NCI-H524 treated with DMSO at 0.1 percent for 48 hours (cell line): ENCODE data around the gene CALR.
"Not testable (repeated sequence)": the region's sequence is repeated elsewhere in the genome, so short reads cannot be mapped to it uniquely, and the experiment has no call there.

ENCODE experiments used
- DNase-seq: peaks from one replicate; lab custom pipeline; 2025; lab: John Stamatoyannopoulos, UW

CALR gene

DNA sequence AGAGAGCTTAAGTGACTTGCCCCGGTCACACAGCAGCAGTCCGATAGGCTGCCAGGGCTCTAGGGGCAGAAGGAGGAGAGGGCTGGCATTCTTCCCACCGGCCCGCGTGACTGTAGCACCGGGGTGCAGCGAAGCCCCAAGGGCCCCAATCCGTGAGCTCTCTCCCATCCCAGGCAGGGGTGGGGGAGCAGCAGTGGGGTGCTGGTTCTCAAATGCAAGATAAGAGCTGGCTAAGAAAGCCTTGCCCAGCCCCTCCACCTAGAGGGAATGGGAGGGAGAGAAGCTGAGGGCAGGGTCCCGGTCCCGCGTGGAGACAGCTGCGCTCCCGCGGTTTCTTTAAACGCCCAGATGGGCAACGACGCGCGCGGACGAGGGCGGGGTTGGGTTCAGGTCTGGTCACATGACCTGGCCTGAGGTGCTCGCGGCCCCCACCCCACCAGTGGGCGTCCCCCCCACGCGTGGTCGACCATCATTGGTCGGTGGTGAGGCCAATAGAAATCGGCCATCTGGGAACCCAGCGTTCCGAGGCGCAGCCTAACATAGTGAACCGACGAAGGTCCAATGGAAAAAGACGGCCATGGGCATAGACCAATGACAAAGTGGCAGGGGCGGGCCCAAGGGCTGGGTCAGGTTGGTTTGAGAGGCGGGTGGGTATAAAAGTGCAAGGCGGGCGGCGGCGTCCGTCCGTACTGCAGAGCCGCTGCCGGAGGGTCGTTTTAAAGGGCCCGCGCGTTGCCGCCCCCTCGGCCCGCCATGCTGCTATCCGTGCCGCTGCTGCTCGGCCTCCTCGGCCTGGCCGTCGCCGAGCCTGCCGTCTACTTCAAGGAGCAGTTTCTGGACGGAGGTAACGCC lies at the start of gene CALR:
CALR (plus strand) TSS at position 683 of the 852 bp plus-strand sequence; CDS start at position 754, 71 bp downstream.
- DNase-seq, result peak; percentile 97

DNA sequence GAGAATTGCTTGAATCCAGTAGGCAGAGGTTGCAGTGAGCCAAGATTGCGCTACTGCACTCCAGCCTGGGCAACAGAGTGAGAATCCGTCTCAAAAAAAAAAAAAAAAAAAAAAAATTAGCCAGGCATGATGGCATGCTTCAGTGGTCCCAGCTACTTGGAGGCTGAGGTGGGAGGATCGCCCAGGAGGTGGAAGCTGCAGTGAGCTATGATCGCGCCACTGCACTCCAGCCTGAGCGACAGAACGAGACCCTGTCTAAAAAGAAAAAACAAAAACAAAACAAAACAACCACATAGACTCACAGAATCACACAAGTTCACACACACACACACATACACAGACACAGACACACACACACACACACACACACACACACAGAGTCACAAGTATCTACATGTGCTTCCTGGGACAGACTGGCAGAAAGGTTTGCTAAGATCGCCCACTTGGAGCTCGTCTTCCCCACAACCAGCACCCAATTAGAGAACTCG lies 48.1 kb upstream of the CALR start:
- DNase-seq, result not testable (repeated sequence)

DNA sequence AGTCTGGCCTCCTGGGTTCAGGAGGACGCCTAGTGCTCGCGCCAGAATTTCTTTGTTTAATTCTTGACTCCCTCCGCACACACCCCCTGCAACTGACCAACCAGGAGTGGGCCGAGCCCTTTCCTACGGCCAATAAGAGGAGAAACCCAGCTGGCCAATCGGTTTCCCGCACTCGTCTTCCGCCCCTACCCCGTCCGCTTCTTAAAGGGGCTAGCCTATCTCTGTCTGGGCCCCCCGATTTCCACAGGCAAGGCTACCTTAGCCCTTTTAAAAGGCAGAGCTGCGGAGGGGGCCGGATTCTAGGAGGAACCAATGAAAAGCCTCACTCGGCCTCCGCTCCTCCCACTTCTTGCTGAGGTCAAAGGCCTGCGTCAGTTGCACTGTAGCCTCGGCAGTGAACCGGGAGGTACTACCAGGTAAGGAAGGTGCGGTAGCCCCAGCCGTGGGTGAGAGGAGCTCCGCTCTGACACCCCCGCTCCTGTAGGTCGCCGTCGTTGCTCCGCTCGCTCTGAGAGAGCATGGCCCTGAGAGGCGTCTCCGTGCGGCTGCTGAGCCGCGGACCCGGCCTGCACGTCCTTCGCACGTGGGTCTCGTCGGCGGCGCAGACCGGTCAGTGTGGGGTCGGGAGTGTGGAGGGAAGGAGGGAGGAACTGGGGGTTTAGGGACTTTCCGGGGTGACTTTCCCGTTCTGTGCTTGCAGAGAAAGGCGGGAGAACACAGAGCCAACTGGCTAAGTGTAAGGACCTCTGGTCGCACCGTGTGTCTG lies 47.4 kb upstream of the CALR start, which contains the start of gene GCDH:
GCDH (plus strand) TSS at position 374 of the 766 bp plus-strand sequence; CDS start at position 519, 145 bp downstream.
- peak; percentile 99 for DNase-seq

DNA sequence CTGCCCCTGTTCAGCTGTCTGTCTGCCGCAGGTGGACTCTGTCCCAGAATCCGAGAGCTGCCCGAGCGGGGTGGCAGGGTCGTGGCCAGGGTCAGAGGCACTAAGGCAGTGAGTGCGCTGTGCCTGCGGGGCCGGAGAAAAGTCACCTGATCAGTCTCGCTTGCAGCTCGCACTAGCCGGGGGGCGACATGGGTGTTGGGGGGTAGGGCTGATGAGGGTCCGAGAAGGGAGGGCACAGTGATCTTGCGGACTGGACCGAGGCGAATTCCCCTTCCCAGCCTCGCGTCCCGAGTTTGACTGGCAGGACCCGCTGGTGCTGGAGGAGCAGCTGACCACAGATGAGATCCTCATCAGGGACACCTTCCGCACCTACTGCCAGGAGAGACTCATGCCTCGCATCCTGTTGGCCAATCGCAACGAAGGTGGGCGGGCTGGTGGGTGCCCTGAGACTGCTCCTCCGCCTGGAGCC lies 46.8 kb upstream of the CALR start:
- no peak for DNase-seq

DNA sequence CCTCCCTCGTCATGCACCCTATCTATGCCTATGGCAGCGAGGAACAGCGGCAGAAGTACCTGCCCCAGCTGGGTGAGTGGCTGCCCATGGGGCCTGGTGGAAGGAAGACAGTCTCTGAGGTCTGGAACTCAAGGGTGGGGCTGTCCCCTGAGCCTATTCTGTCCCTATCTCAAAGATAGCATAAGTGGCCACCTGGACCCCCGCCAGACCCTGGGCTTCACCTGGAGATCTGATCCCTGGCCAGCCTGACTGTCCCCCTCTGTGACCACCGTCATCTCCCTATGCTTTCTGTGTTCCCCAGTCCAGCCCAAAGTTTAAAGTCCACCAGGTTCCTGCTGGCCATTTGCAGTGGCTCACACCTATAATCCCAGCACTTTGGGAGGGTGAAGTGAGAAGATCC lies 44.8 kb upstream of the CALR start:
- no peak for DNase-seq

DNA sequence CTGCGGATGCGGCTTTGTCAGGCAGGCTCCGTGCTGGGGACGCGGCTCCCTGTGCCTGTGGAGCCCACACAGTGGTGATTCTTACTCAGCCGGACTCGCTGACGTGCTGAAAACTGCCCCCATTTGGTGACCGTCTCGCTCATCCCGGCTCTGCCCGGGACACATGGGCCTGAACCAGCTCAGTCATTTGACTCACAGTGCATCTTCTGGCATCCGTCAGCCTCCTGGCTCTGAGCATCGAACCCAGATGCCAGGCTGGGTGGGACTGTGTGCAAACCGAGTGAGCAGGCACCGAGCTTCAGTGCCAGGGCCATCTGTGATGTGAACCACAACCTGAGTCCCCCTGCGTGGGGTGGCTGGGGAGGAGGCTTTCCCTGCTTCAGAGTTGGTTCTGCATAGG lies 41.9 kb upstream of the CALR start:
- DNase-seq, result no peak

DNA sequence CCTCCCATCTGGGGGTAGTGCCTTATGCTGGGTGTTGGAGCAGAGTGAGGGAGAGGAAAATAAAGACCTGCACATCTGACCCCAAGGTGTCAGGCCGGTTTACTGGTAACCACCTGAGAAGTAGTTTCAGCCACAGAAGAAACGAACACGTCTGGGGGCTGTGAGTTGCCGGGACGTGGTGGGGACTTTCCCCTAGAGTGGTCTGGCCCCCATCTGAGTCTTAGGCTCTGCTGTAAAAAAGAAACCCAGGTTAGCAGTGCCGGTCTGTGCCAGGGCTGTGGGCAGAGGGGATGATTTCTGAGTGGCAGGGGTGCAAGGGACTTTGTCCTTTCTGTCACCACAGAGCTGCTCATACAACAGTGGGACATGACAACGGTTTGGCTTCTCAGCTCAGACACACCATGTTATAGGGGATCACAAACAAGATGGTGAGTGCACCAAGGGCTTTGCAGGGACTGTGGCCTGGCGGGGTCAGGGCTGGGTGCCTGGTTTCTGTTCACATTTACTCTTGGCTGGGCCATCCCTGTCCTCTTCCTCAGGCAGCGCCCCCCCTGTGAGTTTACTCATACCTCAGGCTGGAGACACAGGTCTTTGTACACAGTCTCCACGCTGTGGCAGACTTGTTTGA lies 38.4 kb upstream of the CALR start:
- no peak for DNase-seq

DNA sequence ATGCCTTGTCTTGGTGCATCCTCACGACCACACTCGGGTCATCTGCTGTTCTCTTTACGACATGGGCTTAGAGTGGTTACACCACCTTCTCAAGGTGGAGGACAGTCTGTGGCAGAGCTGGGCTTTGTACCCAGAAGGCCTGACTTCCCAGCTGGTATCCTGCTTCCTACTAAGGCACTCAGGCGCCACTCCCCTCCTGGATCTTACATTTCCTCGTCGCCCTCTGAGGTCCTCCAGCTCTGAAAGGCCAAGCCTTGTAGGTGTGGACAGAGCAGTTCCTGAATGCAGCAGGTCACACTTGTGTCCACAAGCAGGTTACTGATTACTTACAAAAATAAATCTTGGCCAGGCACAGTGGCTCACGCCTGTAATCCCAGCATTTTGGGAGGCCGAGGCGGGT lies 31.2 kb upstream of the CALR start:
- no peak for DNase-seq

DNA sequence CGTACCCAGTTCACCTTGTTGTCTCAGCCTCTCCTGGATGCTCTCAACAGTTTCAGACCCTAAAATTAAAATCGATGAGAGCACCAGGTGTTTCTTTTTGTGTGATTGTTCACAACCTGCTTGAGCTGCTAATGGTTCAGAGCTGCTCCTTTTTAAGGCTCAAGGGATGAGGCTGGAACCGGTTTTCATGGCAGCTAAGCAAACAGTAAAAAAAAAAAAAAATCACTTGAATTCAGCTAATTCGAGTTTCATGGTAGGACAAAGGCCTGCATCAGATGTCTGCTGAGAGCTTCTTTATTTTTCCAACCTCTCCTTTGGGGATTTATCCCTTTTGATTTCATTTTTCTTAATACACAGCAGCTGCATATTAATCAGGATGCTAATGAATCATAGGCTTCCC lies 25.8 kb upstream of the CALR start:
- peak; percentile 10 for DNase-seq

DNA sequence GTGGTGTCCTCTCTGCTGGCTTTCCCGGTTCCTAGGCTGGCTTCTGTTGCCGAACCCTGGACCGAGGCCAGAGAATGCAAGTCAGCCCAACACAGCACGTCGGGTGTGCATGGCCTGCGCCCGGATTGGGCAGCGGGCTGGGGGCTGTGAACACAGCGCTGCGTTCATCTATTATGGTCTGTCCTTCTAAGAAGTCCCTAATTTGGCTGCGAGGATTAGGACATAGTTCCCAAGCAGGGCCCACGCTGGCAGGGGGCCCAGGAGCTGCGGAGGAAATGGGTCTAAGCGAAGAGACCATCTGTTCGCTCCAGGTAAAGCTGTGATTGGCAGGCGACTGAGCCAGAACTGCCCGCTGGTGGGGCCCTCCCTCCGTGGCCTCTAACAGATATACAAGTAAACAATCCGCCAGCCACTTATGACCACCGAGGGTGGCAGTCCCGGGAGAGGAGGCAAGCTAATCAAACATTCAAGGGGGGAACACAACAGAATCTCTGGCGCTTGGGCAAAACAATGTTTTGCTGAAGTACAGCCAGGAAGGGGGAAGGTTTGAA lies 25.3 kb upstream of the CALR start:
- peak; percentile 98 for DNase-seq

DNA sequence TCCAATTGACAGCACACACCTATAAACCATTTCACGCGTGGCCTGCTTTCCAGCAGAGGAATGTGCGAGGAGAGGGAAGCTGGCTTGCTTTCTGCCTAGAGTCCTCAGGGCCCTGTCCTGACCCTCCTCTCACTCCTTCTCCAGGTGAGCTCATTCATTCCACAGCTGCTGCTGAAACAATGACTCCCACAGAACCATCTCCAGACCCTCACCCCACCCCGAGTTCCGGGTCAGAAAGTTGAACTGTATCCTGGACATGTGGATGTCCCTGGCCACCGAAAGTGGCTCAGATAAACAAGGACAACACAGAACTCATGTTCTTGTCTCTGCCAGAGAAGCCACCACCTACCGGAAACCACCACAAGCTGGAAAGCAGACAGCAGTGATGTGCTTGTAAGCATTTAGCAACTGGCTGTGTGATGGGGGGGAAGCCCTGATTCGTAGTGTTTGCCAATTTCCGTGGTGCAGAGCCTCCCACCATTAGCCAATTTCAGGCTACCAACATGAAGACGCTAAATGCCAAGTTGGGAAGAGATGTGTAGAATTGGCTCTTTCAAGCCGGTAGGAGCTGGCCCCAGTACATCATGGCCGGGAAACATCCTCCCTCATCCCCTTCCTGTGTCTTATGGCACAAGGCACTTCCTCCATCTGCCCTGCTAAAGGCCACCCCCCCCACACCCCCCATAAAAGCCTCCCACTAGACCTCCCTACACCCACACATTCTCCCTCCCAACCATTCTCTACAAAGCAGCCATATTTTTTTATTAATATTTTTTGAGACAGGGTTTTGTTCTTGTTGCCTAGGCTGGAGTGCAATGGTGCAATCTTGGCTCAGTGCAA lies 24.3 kb upstream of the CALR start:
- no peak for DNase-seq

DNA sequence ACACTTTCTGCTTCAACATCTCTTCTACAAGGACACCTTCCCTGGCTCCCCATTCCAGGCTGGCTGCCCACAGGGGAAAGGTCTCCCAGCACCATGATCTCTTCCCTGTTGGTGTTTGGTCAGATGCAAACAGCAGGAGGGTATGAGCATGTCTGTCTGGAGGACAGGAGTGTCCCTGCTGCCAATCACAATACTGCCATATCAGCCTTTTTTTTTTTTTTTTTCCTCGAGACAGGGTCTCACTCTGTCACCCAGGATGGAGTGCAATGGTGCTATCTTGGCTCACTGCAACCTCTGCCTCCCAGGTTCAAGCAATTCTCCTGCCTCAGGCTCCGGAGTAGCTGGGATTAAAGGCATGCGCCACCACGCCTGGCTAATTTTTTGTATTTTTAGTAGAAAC lies 22.5 kb upstream of the CALR start:
- DNase-seq, result not testable (repeated sequence)

DNA sequence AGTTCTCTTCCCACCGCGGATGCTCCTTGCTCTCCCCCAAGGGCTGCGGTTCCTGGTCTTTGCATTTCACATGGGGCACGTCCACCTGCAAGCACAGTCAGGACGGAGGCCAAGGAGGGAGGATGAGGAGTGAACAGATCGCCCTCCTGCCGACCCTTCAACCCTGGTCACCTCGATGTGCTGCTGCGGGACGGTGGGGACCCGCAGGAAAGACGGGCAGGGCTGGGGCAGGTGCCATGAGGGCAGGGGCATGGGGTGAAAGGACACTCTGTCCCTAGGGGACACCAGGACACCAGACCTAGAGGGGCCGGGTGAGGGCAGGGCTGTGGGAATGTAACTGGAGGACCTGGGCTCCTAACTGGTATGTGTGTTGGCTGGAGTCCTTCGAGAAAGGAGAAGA lies 20.2 kb upstream of the CALR start:
- DNase-seq, result no peak

DNA sequence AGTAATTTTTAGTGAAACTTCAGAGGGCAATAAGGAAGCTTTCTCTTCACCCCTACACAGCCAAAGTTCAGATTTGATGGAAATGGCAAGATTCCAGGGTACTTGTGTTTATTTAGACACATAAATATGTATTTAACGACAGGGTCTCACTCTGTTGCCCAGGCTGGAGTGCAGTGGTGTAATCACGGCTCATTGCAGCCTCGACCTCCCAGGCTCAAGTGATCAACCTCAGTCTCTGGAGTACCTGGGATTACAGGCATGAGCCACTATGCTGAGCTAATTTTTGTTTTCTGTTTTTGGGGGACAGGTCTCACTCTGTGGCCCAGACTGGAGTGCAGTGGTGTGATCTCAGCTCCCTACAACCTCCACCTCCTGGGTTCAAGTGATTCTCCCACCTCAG lies 17.4 kb upstream of the CALR start:
- no peak for DNase-seq

DNA sequence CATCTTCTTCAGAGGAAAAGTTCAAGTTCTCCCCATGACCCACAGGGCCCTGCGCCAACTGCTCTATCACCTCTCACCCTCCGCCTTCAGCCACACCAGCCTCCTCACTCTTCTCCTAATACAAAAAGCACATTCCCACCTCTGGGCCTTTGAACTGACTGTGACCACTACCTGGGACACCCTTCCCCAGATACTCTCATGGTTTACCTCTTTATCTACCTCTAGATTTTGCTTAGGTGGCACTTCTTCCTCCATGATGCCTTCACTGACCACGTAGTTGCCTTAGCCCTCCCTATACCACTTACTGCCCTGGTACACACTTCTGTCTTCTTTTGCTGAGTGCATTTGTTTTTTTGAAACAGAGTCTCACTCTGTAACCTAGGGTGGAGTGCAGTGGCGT lies 15.4 kb upstream of the CALR start:
- DNase-seq, result no peak

DNA sequence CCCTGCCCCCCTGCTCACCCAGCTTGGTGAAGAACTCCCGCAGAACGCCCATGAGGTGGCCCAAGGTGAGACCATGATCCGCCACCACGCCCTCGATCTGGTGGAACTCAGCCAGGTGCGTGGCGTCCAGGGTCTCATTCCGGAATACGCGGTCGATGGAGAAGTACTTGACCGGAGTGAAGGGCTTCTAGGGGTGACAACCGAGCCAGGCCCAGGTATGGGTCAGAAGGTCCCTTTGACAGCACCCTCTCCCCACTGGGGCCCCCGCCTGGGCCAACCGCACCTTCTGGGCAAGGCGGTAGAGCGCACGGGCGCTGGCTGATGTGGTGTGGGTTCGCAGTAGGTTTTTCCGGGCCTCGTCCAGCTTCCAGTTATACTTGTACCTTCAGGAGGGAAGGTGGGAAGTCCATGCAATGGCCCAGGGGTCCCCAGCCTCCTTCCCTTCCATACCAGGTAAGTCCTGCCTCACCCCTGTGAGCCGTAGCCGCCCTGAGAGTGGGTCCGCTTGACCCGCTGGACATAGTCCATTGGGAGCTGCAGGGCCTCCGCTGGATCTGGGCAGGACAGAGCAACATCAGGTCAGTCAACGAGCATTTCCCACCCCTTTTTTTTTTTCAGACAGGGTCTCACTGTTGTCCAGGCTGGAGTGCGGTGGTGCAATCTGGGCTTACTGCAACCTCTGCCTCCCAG lies 13.6 kb upstream of the CALR start:
- no peak for DNase-seq

DNA sequence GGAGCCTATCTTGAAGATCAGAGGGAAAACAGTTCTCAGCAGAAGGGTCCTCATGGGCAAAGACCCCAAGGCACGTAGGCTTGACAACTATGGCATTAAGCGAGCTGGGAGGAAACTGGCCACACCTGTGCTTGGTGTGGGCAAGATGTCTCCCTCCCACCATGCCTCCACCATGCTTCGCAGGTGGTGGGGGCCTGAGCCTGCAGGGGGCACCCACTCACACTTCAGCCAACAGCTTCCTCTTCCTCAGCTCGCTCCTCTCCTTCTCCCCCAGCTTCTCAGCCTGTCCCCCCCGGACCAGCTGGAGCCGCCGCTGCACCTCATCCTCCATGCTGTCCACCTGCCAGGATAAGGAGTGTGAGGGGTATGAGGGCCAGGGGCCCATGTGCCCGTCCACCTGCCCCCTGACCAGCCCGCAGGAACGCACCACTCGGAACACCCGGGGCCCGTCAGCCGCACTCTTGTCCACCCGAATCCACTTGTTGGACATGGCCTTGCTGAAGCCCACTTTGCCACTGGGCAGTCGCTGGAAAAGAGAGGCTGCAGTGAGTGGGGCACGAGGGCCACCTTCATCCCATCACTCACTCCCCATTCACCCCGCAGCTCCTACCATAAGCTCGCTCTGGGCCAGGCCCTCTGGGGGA lies 8.3 kb upstream of the CALR start:
- no peak for DNase-seq

DNA sequence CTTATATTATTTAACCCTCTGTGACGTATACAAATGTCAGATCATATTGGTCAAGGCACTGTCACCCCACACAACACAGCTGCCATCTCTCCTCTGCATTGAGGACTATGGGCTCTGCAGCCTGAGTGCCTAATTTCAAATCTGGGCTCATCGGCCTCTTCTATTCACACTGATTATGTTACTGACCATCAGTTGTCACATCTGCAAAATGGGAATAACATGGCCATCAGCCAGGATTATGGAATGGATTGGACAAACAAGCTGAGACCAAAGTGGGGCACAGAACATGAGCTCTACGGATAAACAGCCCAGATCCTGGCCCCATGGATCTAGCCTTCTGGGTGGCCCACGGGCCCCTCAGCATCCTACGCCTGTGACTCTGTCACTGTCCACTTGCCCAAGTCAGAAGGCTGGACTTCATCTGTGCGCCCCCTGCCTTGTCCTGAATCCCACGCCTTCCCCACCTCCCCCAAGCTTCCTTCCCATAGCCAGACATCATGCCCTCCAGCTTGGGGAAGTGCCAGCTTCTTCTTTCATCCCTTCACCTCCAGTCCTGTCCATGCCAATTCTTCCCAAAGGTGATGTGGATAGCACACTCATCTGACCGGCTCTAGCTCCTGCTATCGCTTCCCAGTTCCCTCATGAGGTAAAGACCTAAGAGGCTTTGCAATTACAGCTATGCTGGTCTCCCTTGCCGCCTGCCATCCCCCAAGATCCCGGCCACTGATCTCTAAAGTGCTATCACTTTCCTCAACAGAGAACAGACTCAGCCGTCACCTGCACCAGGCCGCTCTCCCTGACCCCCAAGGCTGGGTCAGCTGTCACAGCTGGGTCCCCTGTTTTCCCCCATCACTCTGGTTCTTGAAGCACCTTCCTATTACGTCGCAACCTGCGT lies 5.8 kb upstream of the CALR start:
- no peak for DNase-seq
